ENCODE measurements around the gene ARHGAP45. TPM values are rescaled to one million over a fixed set of nuclear protein-coding genes. Genes with fewer than 3 reads are reported as not detected.

ARHGAP45 gene
- total RNA-seq, 1 donor from 2014 or later, result 0.67 TPM

DNA sequence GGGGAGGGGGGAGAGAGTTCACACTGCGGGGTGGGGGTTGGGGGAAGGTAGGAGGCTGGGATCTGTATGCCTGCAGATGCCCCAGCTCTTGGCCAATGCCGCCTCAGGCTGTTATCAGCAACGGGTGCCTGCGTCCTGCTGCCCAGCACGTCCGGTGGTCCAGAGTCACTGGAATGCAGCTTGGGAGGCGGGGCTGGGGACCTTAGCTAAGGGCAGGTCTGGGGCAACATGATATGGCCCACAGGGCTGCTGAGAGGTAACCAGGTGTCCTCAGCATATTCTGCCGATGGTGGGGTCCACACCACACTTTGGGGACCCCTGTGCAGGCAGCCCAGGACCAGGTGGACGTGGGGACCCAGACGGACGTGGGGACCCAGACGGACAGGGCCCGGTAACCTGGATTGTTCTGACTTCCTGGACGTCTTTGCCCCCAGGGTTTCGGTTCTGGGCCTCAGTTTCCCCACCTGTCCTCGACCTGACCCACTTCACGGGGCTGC, 668 bp upstream of the ARHGAP45 start:
- Mint-ChIP-seq H3K9me3 (ENCODE audit: unreplicated experiment) (no peaks in the 10 kb centered on the region), H3K27me3 (ENCODE audit: unreplicated experiment) (peaks cover 5% of the 10 kb centered on the region), H3K36me3 (ENCODE audit: unreplicated experiment) (no peaks in the 10 kb centered on the region), H3K27ac (ENCODE audit: unreplicated experiment) (no peak overlapping the region), H3K4me1 (ENCODE audit: unreplicated experiment) (peaks cover 18% of the 10 kb centered on the region), H3K4me3 (ENCODE audit: unreplicated experiment) (no peak overlapping the region)
- DNase-seq (ENCODE audit: extremely low spot score, unreplicated experiment), result no peak
- TF ChIP-seq, protein P1, sequence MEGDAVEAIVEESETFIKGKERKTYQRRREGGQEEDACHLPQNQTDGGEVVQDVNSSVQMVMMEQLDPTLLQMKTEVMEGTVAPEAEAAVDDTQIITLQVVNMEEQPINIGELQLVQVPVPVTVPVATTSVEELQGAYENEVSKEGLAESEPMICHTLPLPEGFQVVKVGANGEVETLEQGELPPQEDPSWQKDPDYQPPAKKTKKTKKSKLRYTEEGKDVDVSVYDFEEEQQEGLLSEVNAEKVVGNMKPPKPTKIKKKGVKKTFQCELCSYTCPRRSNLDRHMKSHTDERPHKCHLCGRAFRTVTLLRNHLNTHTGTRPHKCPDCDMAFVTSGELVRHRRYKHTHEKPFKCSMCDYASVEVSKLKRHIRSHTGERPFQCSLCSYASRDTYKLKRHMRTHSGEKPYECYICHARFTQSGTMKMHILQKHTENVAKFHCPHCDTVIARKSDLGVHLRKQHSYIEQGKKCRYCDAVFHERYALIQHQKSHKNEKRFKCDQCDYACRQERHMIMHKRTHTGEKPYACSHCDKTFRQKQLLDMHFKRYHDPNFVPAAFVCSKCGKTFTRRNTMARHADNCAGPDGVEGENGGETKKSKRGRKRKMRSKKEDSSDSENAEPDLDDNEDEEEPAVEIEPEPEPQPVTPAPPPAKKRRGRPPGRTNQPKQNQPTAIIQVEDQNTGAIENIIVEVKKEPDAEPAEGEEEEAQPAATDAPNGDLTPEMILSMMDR (IDR thresholded peaks at IDR 0.05), result no peak

DNA sequence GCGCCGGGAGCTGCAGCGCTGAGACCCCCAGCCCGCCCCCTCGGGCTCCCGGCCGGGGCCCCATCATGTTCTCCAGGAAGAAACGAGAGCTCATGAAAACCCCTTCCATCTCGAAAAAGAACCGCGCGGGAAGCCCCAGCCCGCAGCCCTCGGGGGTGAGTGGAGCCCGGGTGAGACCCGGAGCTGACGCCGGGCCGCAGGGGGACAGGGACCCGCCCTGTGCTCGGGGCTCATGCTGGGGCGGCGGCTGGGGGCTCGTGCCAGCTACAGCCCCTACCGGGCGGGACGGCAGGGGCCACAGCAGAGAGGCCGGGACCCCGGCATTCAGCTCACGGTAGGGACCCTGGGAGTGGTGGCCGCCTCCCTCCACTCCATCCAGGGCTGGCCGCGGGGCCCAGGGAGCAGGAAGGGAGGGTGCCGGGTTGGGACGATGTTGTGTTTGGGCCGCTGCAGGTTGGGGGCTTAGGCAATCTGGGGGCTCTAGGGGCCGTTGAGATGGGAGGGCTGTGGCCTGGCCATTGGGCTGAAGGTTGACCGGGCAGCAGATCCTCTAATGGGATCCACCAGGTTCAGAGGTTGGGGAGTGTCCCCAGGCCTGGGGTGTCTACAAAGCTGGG, 482 bp downstream of the ARHGAP45 start:
- Mint-ChIP-seq H3K36me3 (ENCODE audit: unreplicated experiment) (no peaks in the 10 kb centered on the region), H3K27ac (ENCODE audit: unreplicated experiment) (no peak overlapping the region), H3K4me3 (ENCODE audit: unreplicated experiment) (no peak overlapping the region), H3K4me1 (ENCODE audit: unreplicated experiment) (peaks cover 23% of the 10 kb centered on the region), H3K27me3 (ENCODE audit: unreplicated experiment) (peaks cover 11% of the 10 kb centered on the region), H3K9me3 (ENCODE audit: unreplicated experiment) (no peaks in the 10 kb centered on the region)
- no peak for DNase-seq (ENCODE audit: extremely low spot score, unreplicated experiment)
- TF ChIP-seq, protein P1 (IDR thresholded peaks at IDR 0.05), result no peak

DNA sequence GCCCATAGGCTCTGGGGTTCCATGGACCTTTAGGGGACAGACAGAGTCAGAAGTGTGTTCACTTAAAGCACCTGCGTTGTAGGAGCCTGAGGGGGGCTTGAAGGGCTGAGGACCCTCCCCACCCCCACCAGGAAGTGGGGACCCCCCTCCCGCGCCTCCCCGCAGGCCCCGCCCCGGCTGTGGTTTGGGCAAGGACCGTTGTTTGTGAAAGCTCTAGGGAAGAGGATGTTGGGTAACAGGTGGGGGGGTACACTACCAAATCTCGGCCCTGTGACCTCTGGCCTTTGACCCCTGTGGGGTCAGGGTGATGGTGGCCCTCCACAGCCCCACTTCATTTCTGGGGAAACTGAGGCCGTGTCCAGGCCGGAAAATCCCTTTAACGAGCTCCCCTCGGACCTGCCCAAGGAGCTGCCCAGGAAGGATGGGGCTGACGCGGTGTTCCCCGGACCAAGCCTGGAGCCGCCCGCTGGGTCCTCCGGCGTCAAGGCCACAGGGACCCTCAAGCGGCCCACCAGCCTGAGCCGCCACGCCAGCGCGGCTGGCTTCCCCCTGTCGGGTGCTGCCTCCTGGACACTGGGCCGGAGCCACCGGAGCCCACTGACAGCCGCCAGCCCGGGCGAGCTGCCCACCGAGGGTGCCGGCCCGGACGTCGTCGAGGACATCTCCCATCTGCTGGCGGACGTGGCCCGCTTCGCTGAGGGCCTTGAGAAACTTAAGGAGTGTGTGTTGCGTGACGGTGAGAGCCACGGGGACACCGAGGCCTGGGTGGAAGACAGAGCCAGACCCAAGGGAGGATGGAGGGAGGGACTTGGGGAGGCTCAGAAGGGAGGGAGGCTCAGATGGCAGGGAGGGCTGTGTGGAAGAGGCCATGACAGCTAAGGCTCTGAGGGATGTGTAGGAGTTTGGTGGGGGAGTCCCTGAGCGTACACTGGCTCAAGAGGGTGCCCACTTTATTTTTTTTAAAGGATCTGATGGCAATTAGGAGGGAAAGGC, 1.3 kb downstream of the ARHGAP45 start:
- peaks cover 11% of the 10 kb centered on the region for H3K27me3 Mint-ChIP-seq (ENCODE audit: unreplicated experiment)

DNA sequence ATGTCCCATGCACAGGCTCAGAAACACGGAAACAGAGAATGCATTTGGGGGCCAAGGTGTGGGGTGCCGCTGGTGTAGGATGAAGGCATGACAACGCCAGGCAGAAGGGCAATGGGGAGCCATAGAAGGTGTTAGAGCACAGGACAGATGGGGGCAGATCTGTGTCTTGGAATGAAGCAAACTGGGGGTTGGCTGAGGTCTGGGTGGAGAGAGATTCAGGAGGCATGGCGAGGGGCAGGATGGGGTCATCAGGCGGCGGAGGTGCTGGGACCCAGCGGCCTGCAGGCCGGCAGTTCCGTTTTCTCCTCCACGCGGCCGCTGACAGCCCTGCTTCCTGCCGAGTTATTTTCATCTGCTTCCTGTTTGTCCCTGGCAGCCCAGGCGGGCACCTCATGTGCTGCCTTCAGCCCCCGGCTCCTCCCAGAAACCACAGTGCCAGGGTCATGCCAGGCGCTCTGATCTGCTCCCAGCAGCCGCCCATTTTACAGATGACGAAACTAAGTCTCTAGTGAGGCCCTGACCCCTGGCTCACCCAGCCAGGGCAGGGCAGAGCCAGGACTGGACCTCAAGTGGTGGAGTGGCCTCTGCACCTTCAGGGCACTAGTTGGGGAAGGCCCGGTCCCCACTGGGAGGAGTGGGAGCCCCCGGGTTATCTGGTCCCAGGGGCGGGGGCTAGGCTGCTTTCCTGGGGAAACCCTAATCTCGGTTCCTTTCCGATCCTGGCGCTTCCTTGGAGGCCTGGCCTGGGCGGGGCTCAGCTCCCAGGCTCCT, 2.2 kb downstream of the ARHGAP45 start:
- Mint-ChIP-seq H3K36me3 (ENCODE audit: unreplicated experiment) (no peaks in the 10 kb centered on the region), H3K27ac (ENCODE audit: unreplicated experiment) (no peak overlapping the region), H3K4me3 (ENCODE audit: unreplicated experiment) (no peak overlapping the region), H3K9me3 (ENCODE audit: unreplicated experiment) (no peaks in the 10 kb centered on the region), H3K27me3 (ENCODE audit: unreplicated experiment) (peaks cover 11% of the 10 kb centered on the region), H3K4me1 (ENCODE audit: unreplicated experiment) (peaks cover 23% of the 10 kb centered on the region)
- DNase-seq (ENCODE audit: extremely low spot score, unreplicated experiment), result no peak
- TF ChIP-seq, protein P1 (IDR thresholded peaks at IDR 0.05), result no peak

More for the DNA sequence above, 1.3 kb downstream of the ARHGAP45 start:
- no peaks in the 10 kb centered on the region for H3K9me3 Mint-ChIP-seq (ENCODE audit: unreplicated experiment)
- DNase-seq (ENCODE audit: extremely low spot score, unreplicated experiment), result no peak
- H3K36me3 Mint-ChIP-seq (ENCODE audit: unreplicated experiment), result no peaks in the 10 kb centered on the region
- H3K4me3 Mint-ChIP-seq (ENCODE audit: unreplicated experiment), result no peak overlapping the region
- H3K4me1 Mint-ChIP-seq (ENCODE audit: unreplicated experiment), result peaks cover 23% of the 10 kb centered on the region
- TF ChIP-seq, protein P1 (IDR thresholded peaks at IDR 0.05), result no peak
- H3K27ac Mint-ChIP-seq (ENCODE audit: unreplicated experiment), result no peak overlapping the region

All from osteocyte (in vitro differentiated cells).